ENCODE data around the gene PDZD2. TPM values are rescaled to one million over a fixed set of nuclear protein-coding genes. Genes with fewer than 3 reads are reported as not detected.

PDZD2 gene
- total RNA-seq, 2 experiments from 2014 or later: not detected

GRCh38 chr5:31911291-31912265 lies 272.6 kb downstream of the PDZD2 start:
- ChIA-PET POLR2A (no interaction called here), CTCF (no interaction called here)
- H3K27me3 Mint-ChIP-seq (ENCODE audit: low read depth): no peaks in the 10 kb centered on the region
- no peaks in the 10 kb centered on the region for H3K9me3 Mint-ChIP-seq (ENCODE audit: insufficient read depth)
- no peak overlapping the region for H3K4me3 Mint-ChIP-seq
- H3K27ac Mint-ChIP-seq: no peak overlapping the region
- ATAC-seq: no peak
- no peak for DNase-seq
- no peaks in the 10 kb centered on the region for H3K36me3 Mint-ChIP-seq (ENCODE audit: low read depth)
- H3K4me1 Mint-ChIP-seq (ENCODE audit: low read depth): no peaks in the 10 kb centered on the region

- DNase-seq (no peak), ATAC-seq (no peak)
- ChIA-PET CTCF (no interaction called here), POLR2A (no interaction called here)
- Mint-ChIP-seq H3K36me3 (ENCODE audit: low read depth) (no peaks in the 10 kb centered on the region), H3K9me3 (ENCODE audit: insufficient read depth) (no peaks in the 10 kb centered on the region), H3K4me3 (no peak overlapping the region), H3K27me3 (ENCODE audit: low read depth) (no peaks in the 10 kb centered on the region), H3K4me1 (ENCODE audit: low read depth) (no peaks in the 10 kb centered on the region), H3K27ac (no peak overlapping the region)
Measured at GRCh38 chr5:31913808-31914207, 274.9 kb downstream of the PDZD2 start.

GRCh38 chr5:31916327-31916726 lies 277.4 kb downstream of the PDZD2 start:
- ChIA-PET CTCF (no interaction called here), POLR2A (no interaction called here)
- Mint-ChIP-seq H3K4me1 (ENCODE audit: low read depth) (no peaks in the 10 kb centered on the region), H3K36me3 (ENCODE audit: low read depth) (no peaks in the 10 kb centered on the region), H3K4me3 (no peak overlapping the region), H3K9me3 (ENCODE audit: insufficient read depth) (no peaks in the 10 kb centered on the region), H3K27me3 (ENCODE audit: low read depth) (no peaks in the 10 kb centered on the region), H3K27ac (no peak overlapping the region)
- DNase-seq: no peak
- ATAC-seq: no peak

GRCh38 chr5:31918739-31919138 lies 279.8 kb downstream of the PDZD2 start:
- ATAC-seq (no peak), DNase-seq (no peak)
- POLR2A ChIA-PET: no interaction called here
- Mint-ChIP-seq H3K4me1 (ENCODE audit: low read depth) (no peaks in the 10 kb centered on the region), H3K27me3 (ENCODE audit: low read depth) (no peaks in the 10 kb centered on the region), H3K36me3 (ENCODE audit: low read depth) (no peaks in the 10 kb centered on the region), H3K27ac (no peak overlapping the region), H3K4me3 (no peak overlapping the region), H3K9me3 (ENCODE audit: insufficient read depth) (no peaks in the 10 kb centered on the region)
- CTCF ChIA-PET: no interaction called here

- POLR2A ChIA-PET: no interaction called here
- CTCF ChIA-PET: interaction anchor here (0.8 kb wide), 1 partner anchor 83 kb away, joined by 3 read pairs; no protein-coding TSS in a partner anchor
- Mint-ChIP-seq H3K9me3 (ENCODE audit: insufficient read depth) (no peaks in the 10 kb centered on the region), H3K27me3 (ENCODE audit: low read depth) (no peaks in the 10 kb centered on the region), H3K4me1 (ENCODE audit: low read depth) (no peaks in the 10 kb centered on the region), H3K27ac (no peak overlapping the region), H3K4me3 (no peak overlapping the region), H3K36me3 (ENCODE audit: low read depth) (no peaks in the 10 kb centered on the region)
- DNase-seq (no peak), ATAC-seq (no peak)
Measured at GRCh38 chr5:31921852-31922305, 282.9 kb downstream of the PDZD2 start.

- no peaks in the 10 kb centered on the region for H3K9me3 Mint-ChIP-seq (ENCODE audit: insufficient read depth)
- no peaks in the 10 kb centered on the region for H3K36me3 Mint-ChIP-seq (ENCODE audit: low read depth)
- ATAC-seq: no peak
- ChIA-PET CTCF (no interaction called here), POLR2A (no interaction called here)
- H3K4me3 Mint-ChIP-seq: no peak overlapping the region
- no peak for DNase-seq
- no peaks in the 10 kb centered on the region for H3K4me1 Mint-ChIP-seq (ENCODE audit: low read depth)
- H3K27ac Mint-ChIP-seq: no peak overlapping the region
- H3K27me3 Mint-ChIP-seq (ENCODE audit: low read depth): no peaks in the 10 kb centered on the region
Measured at GRCh38 chr5:31924005-31924404, 285.1 kb downstream of the PDZD2 start.

GRCh38 chr5:31931874-31932273 lies 292.9 kb downstream of the PDZD2 start:
- no peak for ATAC-seq
- no peak overlapping the region for H3K4me3 Mint-ChIP-seq
- no peak for DNase-seq
- no peaks in the 10 kb centered on the region for H3K4me1 Mint-ChIP-seq (ENCODE audit: low read depth)
- H3K36me3 Mint-ChIP-seq (ENCODE audit: low read depth): no peaks in the 10 kb centered on the region
- POLR2A ChIA-PET: no interaction called here
- CTCF ChIA-PET: no interaction called here
- no peak overlapping the region for H3K27ac Mint-ChIP-seq
- H3K9me3 Mint-ChIP-seq (ENCODE audit: insufficient read depth): no peaks in the 10 kb centered on the region
- no peaks in the 10 kb centered on the region for H3K27me3 Mint-ChIP-seq (ENCODE audit: low read depth)

GRCh38 chr5:31934156-31934555 lies 295.2 kb downstream of the PDZD2 start:
- H3K9me3 Mint-ChIP-seq (ENCODE audit: insufficient read depth): no peaks in the 10 kb centered on the region
- no peaks in the 10 kb centered on the region for H3K4me1 Mint-ChIP-seq (ENCODE audit: low read depth)
- H3K27me3 Mint-ChIP-seq (ENCODE audit: low read depth): no peaks in the 10 kb centered on the region
- H3K27ac Mint-ChIP-seq: no peak overlapping the region
- no peak for ATAC-seq
- no peak overlapping the region for H3K4me3 Mint-ChIP-seq
- ChIA-PET POLR2A (interaction anchor here (0.6 kb wide), 1 partner anchor 242 kb away, joined by 3 read pairs; no protein-coding TSS in a partner anchor), CTCF (no interaction called here)
- DNase-seq: no peak
- H3K36me3 Mint-ChIP-seq (ENCODE audit: low read depth): no peaks in the 10 kb centered on the region

- H3K4me3 Mint-ChIP-seq: no peak overlapping the region
- no peaks in the 10 kb centered on the region for H3K27me3 Mint-ChIP-seq (ENCODE audit: low read depth)
- ChIA-PET CTCF (interaction anchor here (1.0 kb wide), 1 partner anchor 141 kb away, joined by 3 read pairs; no protein-coding TSS in a partner anchor), POLR2A (interaction anchor here (0.6 kb wide), 1 partner anchor 306 kb away, joined by 3 read pairs; no protein-coding TSS in a partner anchor)
- ATAC-seq: no peak
- no peaks in the 10 kb centered on the region for H3K36me3 Mint-ChIP-seq (ENCODE audit: low read depth)
- H3K27ac Mint-ChIP-seq: no peak overlapping the region
- no peaks in the 10 kb centered on the region for H3K4me1 Mint-ChIP-seq (ENCODE audit: low read depth)
- H3K9me3 Mint-ChIP-seq (ENCODE audit: insufficient read depth): no peaks in the 10 kb centered on the region
- no peak for DNase-seq
Measured at GRCh38 chr5:31935496-31936369, 296.8 kb downstream of the PDZD2 start.

GRCh38 chr5:31936683-31937082 lies 297.8 kb downstream of the PDZD2 start:
- POLR2A ChIA-PET: no interaction called here
- H3K27ac Mint-ChIP-seq: no peak overlapping the region
- ATAC-seq (no peak), DNase-seq (no peak)
- CTCF ChIA-PET: no interaction called here
- no peaks in the 10 kb centered on the region for H3K27me3 Mint-ChIP-seq (ENCODE audit: low read depth)
- H3K9me3 Mint-ChIP-seq (ENCODE audit: insufficient read depth): no peaks in the 10 kb centered on the region
- no peak overlapping the region for H3K4me3 Mint-ChIP-seq
- no peaks in the 10 kb centered on the region for H3K4me1 Mint-ChIP-seq (ENCODE audit: low read depth)
- no peaks in the 10 kb centered on the region for H3K36me3 Mint-ChIP-seq (ENCODE audit: low read depth)

- Mint-ChIP-seq H3K36me3 (ENCODE audit: low read depth) (no peaks in the 10 kb centered on the region), H3K27me3 (ENCODE audit: low read depth) (no peaks in the 10 kb centered on the region), H3K4me1 (ENCODE audit: low read depth) (no peaks in the 10 kb centered on the region), H3K9me3 (ENCODE audit: insufficient read depth) (no peaks in the 10 kb centered on the region), H3K27ac (no peak overlapping the region), H3K4me3 (no peak overlapping the region)
- ATAC-seq (no peak), DNase-seq (no peak)
- CTCF ChIA-PET: no interaction called here
- POLR2A ChIA-PET: no interaction called here
Measured at GRCh38 chr5:31937226-31937625, 298.3 kb downstream of the PDZD2 start.

GRCh38 chr5:31937703-31938102 lies 298.8 kb downstream of the PDZD2 start:
- DNase-seq: no peak
- no peaks in the 10 kb centered on the region for H3K36me3 Mint-ChIP-seq (ENCODE audit: low read depth)
- no peak overlapping the region for H3K4me3 Mint-ChIP-seq
- H3K27me3 Mint-ChIP-seq (ENCODE audit: low read depth): no peaks in the 10 kb centered on the region
- no peak for ATAC-seq
- H3K4me1 Mint-ChIP-seq (ENCODE audit: low read depth): no peaks in the 10 kb centered on the region
- ChIA-PET POLR2A (no interaction called here), CTCF (no interaction called here)
- H3K27ac Mint-ChIP-seq: no peak overlapping the region
- no peaks in the 10 kb centered on the region for H3K9me3 Mint-ChIP-seq (ENCODE audit: insufficient read depth)

Measured in activated CD8-positive, alpha-beta T cell treated with anti-CD3 and anti-CD28 coated beads, Interleukin-2, amount 10 ng/mL, durations not matched to agents 7 days and 5 days (primary cell).